GM18907 (cell line): Measurements from ENCODE around the gene MARCO.
"Not testable (repeated sequence)": the region's sequence is repeated elsewhere in the genome, so short reads cannot be mapped to it uniquely, and the experiment has no call there.

Experiments
- ATAC-seq: cut with Tn5 transposase; IDR thresholded peaks from one replicate; pipeline ENCODE4 v1.9.1; 2021; ENCODE audit warnings: mild to moderate bottlenecking, moderate library complexity; ENCODE audit not compliant: unreplicated experiment

Gene MARCO

GRCh38 chr2:118925981-118926380, 16.0 kb upstream of the MARCO start:
- no peak for ATAC-seq

- no peak for ATAC-seq
Measured at GRCh38 chr2:118929059-118929458, 12.9 kb upstream of the MARCO start.

GRCh38 chr2:118932949-118933348, 9.0 kb upstream of the MARCO start:
- ATAC-seq: no peak

- no peak for ATAC-seq
Measured at GRCh38 chr2:118936306-118936705, 5.7 kb upstream of the MARCO start.

GRCh38 chr2:118936936-118937335, 5.1 kb upstream of the MARCO start:
- ATAC-seq: no peak

GRCh38 chr2:118937817-118938216, 4.2 kb upstream of the MARCO start:
- ATAC-seq: no peak

GRCh38 chr2:118939994-118940393, 2.0 kb upstream of the MARCO start:
- no peak for ATAC-seq

- no peak for ATAC-seq
Measured at GRCh38 chr2:118940486-118941120, 1.4 kb upstream of the MARCO start.

- ATAC-seq: no peak
Measured at GRCh38 chr2:118943286-118943685, 1.3 kb downstream of the MARCO start.

- no peak for ATAC-seq
Measured at GRCh38 chr2:118945881-118946280, 3.9 kb downstream of the MARCO start.

GRCh38 chr2:118948266-118948665, 6.3 kb downstream of the MARCO start:
- ATAC-seq: not testable (repeated sequence)

GRCh38 chr2:118954297-118955060, 12.5 kb downstream of the MARCO start:
- no peak for ATAC-seq

- no peak for ATAC-seq
Measured at GRCh38 chr2:118965737-118966136, 23.7 kb downstream of the MARCO start.

- ATAC-seq: no peak
Measured at GRCh38 chr2:118967124-118967880, 25.3 kb downstream of the MARCO start.

GRCh38 chr2:118968042-118968441, 26.0 kb downstream of the MARCO start:
- ATAC-seq: no peak

GRCh38 chr2:118968961-118969733, 27.2 kb downstream of the MARCO start:
- ATAC-seq: no peak

GRCh38 chr2:118969734-118970395, 27.9 kb downstream of the MARCO start:
- no peak for ATAC-seq

GRCh38 chr2:118970396-118971135, 28.6 kb downstream of the MARCO start:
- no peak for ATAC-seq

- ATAC-seq: no peak
Measured at GRCh38 chr2:118971245-118972122, 29.5 kb downstream of the MARCO start.
